SH-SY5Y (cell line): ENCODE measurements around the gene IFNA8.

Source experiments
- GATA2 ChIP-seq: IDR thresholded peaks from 2 replicates; pipeline ENCODE4 v1.6.1; 2011; ENCODE audit warnings: mild to moderate bottlenecking, low read depth, low read length
- GATA3 ChIP-seq: IDR thresholded peaks from 2 replicates; pipeline ENCODE4 v1.6.1; 2011; ENCODE audit warnings: low read depth, mild to moderate bottlenecking, low read length, moderate library complexity

Gene IFNA8

DNA sequence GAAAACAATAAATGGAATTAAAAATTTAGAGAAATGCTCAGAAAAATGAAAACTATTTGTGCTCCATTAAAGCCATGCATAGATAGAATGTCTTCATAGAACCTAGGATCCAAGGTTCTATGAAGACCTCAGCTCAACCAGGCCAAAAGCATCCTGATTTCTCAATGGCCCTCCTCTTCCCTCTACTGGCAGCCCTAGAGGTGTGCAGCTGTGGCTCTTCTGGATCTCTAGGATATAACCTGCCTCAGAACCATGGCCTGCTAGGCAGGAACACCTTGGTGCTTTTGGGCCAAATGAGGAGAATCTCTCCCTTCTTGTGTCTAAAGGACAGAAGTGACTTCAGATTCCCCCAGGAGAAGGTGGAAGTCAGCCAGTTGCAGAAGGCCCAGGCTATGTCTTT is 46.4 kb downstream of the IFNA8 start:
- no peak for TF ChIP-seq GATA3
- TF ChIP-seq GATA2 = no peak
